Uterus (tissue), 2 donors: ENCODE measurements around the gene MRPL28.

Source experiments
- POLR2A ChIP-seq, 2 donors: fragments of 450-650 bp; IDR thresholded peaks; one replicate each; pipeline ENCODE4 v1.6.1; 2016; ENCODE audit warnings: antibody characterized with exemption in 2 of 2, mild to moderate bottlenecking in 1 of 2, moderate library complexity in 1 of 2
- TF ChIP-seq, protein P1 (sequence below), 4 experiments: fragments of 200-600 bp in 2 of 4; fragments of 450-650 bp in 2 of 4; sonication (generic) in 2 of 4; IDR thresholded peaks; one replicate each; pipeline ENCODE4 v1.5.1; 2016 to 2019; ENCODE audit warnings: antibody characterized with exemption in 4 of 4, mild to moderate bottlenecking in 2 of 4, moderate library complexity in 1 of 4

DNA sequence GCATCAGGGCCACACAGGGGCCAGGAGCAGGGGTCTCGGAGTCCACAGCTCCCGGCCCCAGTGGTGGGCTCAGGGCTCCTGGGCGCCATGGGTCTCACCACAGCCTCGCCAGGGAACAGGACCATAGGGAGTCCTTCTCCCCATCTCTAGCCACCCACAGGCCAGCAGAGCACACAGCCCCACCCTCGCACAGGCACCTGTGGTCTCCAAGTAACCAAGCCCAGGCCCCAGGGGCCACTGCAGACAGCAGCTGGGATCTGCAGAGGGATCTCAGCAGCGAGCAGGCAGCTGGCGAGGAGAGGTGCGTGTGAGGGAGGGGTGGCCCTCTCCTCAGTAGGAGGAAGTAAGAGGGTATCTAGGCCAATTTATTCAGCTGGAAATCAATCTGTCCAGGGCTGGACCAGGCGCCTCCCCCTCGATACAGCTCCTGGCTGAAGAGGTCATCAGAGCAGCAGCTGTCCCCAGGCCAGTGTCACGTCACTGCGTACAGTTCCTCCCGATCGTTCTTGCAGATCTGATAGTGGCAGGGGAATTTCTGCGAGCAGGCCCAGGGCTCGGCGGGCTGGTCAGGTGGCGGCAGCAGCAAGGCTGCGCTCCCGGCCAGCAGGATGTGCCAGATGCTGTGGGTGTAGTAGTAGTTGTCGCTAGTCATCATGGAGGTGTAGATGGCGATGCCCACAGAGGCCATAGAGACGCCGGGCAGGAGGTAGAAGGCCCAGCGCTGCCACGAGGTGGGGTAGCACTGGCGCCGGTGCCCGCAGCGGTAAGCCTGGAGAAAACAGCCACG, 1.4 kb upstream of the MRPL28 start:
- TF ChIP-seq, protein P1, sequence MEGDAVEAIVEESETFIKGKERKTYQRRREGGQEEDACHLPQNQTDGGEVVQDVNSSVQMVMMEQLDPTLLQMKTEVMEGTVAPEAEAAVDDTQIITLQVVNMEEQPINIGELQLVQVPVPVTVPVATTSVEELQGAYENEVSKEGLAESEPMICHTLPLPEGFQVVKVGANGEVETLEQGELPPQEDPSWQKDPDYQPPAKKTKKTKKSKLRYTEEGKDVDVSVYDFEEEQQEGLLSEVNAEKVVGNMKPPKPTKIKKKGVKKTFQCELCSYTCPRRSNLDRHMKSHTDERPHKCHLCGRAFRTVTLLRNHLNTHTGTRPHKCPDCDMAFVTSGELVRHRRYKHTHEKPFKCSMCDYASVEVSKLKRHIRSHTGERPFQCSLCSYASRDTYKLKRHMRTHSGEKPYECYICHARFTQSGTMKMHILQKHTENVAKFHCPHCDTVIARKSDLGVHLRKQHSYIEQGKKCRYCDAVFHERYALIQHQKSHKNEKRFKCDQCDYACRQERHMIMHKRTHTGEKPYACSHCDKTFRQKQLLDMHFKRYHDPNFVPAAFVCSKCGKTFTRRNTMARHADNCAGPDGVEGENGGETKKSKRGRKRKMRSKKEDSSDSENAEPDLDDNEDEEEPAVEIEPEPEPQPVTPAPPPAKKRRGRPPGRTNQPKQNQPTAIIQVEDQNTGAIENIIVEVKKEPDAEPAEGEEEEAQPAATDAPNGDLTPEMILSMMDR (IDR thresholded peaks at IDR 0.05), result no peak
- TF ChIP-seq POLR2A (IDR thresholded peaks at IDR 0.05), result no peak
